RWPE2 (cell line): ENCODE results near the gene OPA3.

ENCODE experiments used
- ATAC-seq: fragments of 200-7000 bp; cut with Tn5 transposase; 3 replicates; pipeline ENCODE4 v1.9.1; 2021; ENCODE audit warnings: low read depth
- DNase-seq: peaks from one replicate; pipeline ENCODE4 v3.0.0-alpha.2; 2020; ENCODE audit warnings: low spot score
- H3K27ac ChIP-seq: fragments of 450-650 bp; 2 replicates; pipeline ENCODE4 v1.5.1; 2017; ENCODE audit warnings: mild to moderate bottlenecking; ENCODE audit not compliant: poor library complexity, severe bottlenecking
- H3K27me3 ChIP-seq: fragments of 250-450 bp; sonication (Bioruptor Pico); 2 replicates; pipeline ENCODE4 v1.5.1; 2021; ENCODE audit warnings: mild to moderate bottlenecking, moderate library complexity; ENCODE audit not compliant: insufficient read depth, poor library complexity, severe bottlenecking
- H3K36me3 ChIP-seq: fragments of 250-450 bp; sonication (Bioruptor Pico); 2 replicates; pipeline ENCODE4 v1.5.1; 2020; ENCODE audit warnings: low read depth, mild to moderate bottlenecking, moderate library complexity
- H3K4me1 ChIP-seq: fragments of 250-450 bp; sonication (Bioruptor Pico); 2 replicates; pipeline ENCODE4 v1.5.1; 2021; ENCODE audit warnings: mild to moderate bottlenecking, moderate library complexity; ENCODE audit not compliant: insufficient read depth, poor library complexity, severe bottlenecking
- H3K4me3 ChIP-seq: fragments of 250-450 bp; sonication (Bioruptor Pico); 2 replicates; pipeline ENCODE4 v1.5.1; 2021; ENCODE audit warnings: mild to moderate bottlenecking, moderate library complexity; ENCODE audit not compliant: severe bottlenecking
- H3K9me3 ChIP-seq: fragments of 250-450 bp; sonication (Bioruptor Pico); 2 replicates; pipeline ENCODE4 v1.5.1; 2021; ENCODE audit warnings: mild to moderate bottlenecking, moderate library complexity; ENCODE audit not compliant: severe bottlenecking
- TF ChIP-seq, protein P1 (sequence below): fragments of 450-650 bp; IDR thresholded peaks from one replicate; pipeline ENCODE4 v1.5.1; 2017; ENCODE audit warnings: mild to moderate bottlenecking, moderate library complexity; ENCODE audit not compliant: poor library complexity, severe bottlenecking

The OPA3 gene

DNA sequence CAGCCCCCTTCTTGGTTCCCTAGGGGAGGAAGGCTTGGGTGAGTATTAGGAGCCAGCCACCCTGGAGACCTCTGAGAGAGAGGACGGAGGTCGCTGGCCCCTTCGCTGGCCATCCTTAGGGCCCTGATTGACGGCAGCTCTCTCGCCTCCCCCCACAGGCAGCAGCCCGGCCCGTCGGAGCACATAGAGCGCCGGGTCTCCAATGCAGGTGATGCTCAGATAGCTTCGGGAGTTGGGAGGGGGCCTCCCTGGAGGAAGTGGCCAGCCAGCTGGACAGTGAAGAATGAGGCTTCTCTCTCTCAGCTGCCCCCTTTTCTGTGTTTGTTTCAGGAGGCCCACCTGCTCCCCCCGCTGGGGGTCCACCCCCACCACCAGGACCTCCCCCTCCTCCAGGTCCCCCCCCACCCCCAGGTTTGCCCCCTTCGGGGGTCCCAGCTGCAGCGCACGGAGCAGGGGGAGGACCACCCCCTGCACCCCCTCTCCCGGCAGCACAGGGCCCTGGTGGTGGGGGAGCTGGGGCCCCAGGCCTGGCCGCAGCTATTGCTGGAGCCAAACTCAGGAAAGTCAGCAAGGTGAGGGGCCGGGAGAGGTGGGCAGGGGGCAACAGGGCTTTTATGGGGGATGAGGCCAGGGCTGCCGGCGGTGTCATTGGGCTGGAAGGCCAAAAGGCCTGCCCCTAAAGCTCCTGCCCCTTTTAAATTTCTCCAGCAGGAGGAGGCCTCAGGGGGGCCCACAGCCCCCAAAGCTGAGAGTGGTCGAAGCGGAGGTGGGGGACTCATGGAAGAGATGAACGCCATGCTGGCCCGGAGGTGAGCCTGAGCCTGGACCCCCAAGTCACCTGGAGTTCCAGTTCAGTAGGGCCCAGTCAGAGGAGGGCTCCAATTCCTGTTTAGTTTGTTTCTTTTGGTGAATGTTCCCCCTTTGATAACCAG is 62.3 kb downstream of the OPA3 start:
- H3K36me3 ChIP-seq: peaks cover 84% of the 10 kb centered on the region

DNA sequence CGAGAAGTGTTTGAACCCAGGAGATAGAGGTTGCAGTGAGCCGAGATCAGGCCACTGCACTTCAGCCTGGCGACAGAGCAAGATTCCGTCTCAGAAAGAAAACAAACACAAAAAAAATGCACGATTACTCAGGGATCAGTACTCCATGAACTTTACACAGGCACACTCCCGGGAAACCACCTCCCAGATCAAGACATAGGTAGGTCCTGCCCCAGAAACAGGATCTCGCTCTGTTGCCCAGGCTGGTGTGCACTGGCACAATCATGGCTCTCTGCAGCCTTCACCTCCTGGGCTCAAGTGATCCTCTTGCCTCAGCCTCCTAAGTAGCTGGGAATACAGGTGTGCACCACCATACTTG is 66.2 kb downstream of the OPA3 start:
- Histone ChIP-seq H3K4me1 (peaks cover 17% of the 10 kb centered on the region), H3K9me3 (no peaks in the 10 kb centered on the region), H3K4me3 (no peak overlapping the region), H3K27ac (no peak overlapping the region), H3K27me3 (no peaks in the 10 kb centered on the region), H3K36me3 (peaks cover 78% of the 10 kb centered on the region)
- TF ChIP-seq, protein P1, sequence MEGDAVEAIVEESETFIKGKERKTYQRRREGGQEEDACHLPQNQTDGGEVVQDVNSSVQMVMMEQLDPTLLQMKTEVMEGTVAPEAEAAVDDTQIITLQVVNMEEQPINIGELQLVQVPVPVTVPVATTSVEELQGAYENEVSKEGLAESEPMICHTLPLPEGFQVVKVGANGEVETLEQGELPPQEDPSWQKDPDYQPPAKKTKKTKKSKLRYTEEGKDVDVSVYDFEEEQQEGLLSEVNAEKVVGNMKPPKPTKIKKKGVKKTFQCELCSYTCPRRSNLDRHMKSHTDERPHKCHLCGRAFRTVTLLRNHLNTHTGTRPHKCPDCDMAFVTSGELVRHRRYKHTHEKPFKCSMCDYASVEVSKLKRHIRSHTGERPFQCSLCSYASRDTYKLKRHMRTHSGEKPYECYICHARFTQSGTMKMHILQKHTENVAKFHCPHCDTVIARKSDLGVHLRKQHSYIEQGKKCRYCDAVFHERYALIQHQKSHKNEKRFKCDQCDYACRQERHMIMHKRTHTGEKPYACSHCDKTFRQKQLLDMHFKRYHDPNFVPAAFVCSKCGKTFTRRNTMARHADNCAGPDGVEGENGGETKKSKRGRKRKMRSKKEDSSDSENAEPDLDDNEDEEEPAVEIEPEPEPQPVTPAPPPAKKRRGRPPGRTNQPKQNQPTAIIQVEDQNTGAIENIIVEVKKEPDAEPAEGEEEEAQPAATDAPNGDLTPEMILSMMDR: no peak
- ATAC-seq: no peak
- no peak for DNase-seq

More for the DNA sequence above, 62.3 kb downstream of the OPA3 start:
- H3K9me3 ChIP-seq: no peaks in the 10 kb centered on the region
- no peak for ATAC-seq
- H3K27ac ChIP-seq: peak overlapping the region; percentile 34
- H3K4me1 ChIP-seq: no peaks in the 10 kb centered on the region
- H3K27me3 ChIP-seq: no peaks in the 10 kb centered on the region
- TF ChIP-seq, protein P1: no peak
- no peak overlapping the region for H3K4me3 ChIP-seq
- DNase-seq: no peak

DNA sequence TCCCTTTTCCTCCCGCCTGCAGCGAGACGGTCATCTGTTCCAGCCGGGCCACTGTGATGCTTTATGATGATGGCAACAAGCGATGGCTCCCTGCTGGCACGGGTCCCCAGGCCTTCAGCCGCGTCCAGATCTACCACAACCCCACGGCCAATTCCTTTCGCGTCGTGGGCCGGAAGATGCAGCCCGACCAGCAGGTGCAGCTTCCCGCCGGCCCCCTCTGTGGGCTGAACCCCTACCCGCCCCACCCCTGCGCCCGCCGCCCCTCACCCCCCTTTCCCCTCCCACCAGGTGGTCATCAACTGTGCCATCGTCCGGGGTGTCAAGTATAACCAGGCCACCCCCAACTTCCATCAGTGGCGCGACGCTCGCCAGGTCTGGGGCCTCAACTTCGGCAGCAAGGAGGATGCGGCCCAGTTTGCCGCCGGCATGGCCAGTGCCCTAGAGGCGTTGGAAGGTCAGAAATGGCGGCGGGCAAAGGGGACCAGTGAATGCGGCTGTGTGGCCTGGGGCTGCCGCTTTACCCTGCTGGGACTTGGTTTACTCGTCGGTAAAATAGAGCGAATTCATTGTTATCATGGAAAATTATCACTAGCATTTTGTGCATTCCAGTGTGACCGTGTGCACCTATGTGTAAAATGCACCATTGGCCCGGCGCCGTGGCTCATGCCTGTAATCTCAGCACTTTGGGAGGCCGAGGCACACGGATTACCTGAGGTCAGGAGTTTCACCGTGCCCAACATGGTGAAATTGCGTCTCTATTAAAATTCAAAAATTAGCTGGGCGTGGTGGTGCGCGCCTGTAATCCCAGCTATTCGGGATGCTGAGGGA is 66.7 kb downstream of the OPA3 start:
- ATAC-seq (no peak), DNase-seq (no peak)
- Histone ChIP-seq H3K4me3 (no peak overlapping the region), H3K27me3 (no peaks in the 10 kb centered on the region), H3K36me3 (peaks cover 73% of the 10 kb centered on the region), H3K27ac (no peak overlapping the region), H3K9me3 (no peaks in the 10 kb centered on the region), H3K4me1 (peaks cover 17% of the 10 kb centered on the region)
- TF ChIP-seq, protein P1: no peak

DNA sequence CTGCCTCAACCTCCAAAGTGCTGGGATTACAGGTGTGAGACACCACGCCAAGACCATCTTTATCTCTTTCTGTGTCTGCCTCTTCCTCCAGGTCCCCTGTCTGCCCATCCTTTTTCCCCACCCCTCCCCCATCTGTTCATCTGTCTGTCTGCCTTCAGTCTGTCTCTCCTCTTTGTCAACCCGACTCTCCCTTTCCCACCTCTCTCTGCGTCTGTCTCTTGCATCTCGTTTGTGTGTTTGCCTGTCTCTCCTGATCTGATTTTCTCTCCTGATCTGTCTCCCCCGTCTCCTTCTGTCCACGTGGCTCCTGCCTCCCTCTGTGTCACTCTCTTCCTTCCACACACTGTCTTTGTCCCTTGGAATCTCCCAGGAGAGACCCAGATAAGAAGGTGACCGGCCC is 67.4 kb downstream of the OPA3 start:
- ATAC-seq (no peak), DNase-seq (no peak)
- H3K36me3 ChIP-seq: peaks cover 75% of the 10 kb centered on the region
- no peak overlapping the region for H3K27ac ChIP-seq
- no peak overlapping the region for H3K4me3 ChIP-seq
- no peaks in the 10 kb centered on the region for H3K27me3 ChIP-seq
- TF ChIP-seq, protein P1: no peak
- peaks cover 17% of the 10 kb centered on the region for H3K4me1 ChIP-seq
- no peaks in the 10 kb centered on the region for H3K9me3 ChIP-seq
